ENCODE results near the gene CAPRIN1. TPM values are rescaled to one million over a fixed set of nuclear protein-coding genes. Genes with fewer than 3 reads are reported as not detected.

Gene CAPRIN1
- total and polyA plus RNA-seq, 2 of the 8 experiments (the other 6 are each of a cell fraction or from before 2014, with no cell fraction given) = 221 to 317 TPM

DNA sequence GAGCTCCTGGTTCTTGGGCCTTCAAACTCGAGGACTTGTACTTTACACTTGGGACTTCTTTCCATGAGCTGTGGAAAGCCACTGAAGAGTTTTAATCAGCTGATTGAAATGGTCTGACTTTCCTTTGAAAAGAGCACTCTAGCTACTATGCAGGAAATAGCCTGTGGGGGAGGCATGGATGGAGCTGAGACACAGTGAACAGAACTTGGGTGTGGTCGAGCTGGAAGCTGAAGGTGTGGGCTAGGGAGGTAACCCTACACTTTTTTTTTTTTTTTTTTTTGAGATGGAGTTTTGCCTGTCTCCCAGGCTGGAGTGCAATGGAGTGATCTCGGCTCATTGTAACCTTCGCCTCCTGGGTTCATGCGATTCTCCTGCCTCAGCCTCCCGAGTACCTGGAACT is 17.5 kb upstream of the CAPRIN1 start:
- H2AFZ ChIP-seq (ENCODE audit: low read length) = no peak overlapping the region
- no peak for TF ChIP-seq EP300 (IDR thresholded peaks at IDR 0.05; ENCODE audit: borderline replicate concordance in 1 of 2, low read depth in 2 of 2, low read length in 2 of 2)
- TF ChIP-seq CHD2 (IDR thresholded peaks at IDR 0.05; ENCODE audit: low read length) = no peak
- no peak for TF ChIP-seq TBP (IDR thresholded peaks at IDR 0.05; ENCODE audit: low read depth, low read length)
- no peak for TF ChIP-seq SP4 (IDR thresholded peaks at IDR 0.05; ENCODE audit: low read length)
- no peak for TF ChIP-seq BACH1 (IDR thresholded peaks at IDR 0.05; ENCODE audit: low read length)
- TF ChIP-seq POU5F1 (IDR thresholded peaks at IDR 0.05; ENCODE audit: low read depth, low read length) = no peak
- no peak for TF ChIP-seq CBX8 (IDR thresholded peaks at IDR 0.05; ENCODE audit: borderline replicate concordance, low read depth, low read length)
- TF ChIP-seq MAFK (IDR thresholded peaks at IDR 0.05; ENCODE audit: low read depth, low read length) = no peak
- no peak for TF ChIP-seq CTBP2 (IDR thresholded peaks at IDR 0.05; ENCODE audit: borderline replicate concordance, insufficient read depth, insufficient read length, low read length)
- TF ChIP-seq BCL11A (IDR thresholded peaks at IDR 0.05; ENCODE audit: low read depth in 2 of 2, low read length in 2 of 2) = no peak
- TF ChIP-seq TAF7 (optimal IDR thresholded peaks at IDR 0.05; ENCODE audit: borderline replicate concordance, low read depth, low read length) = no peak
- no peak for TF ChIP-seq GTF2F1 (IDR thresholded peaks at IDR 0.05; ENCODE audit: borderline replicate concordance, low read depth, low read length)
- no peak for TF ChIP-seq YY1 (IDR thresholded peaks at IDR 0.05; ENCODE audit: low read depth, low read length)
- no peak for TF ChIP-seq JUND (IDR thresholded peaks at IDR 0.05; ENCODE audit: low read length)
- no peak for TF ChIP-seq KDM1A (IDR thresholded peaks at IDR 0.05; ENCODE audit: borderline replicate concordance, low read length)
- TF ChIP-seq ZNF274 (IDR thresholded peaks at IDR 0.05; ENCODE audit: borderline replicate concordance, extremely low read depth, low read length) = no peak

More for the DNA sequence above, 17.5 kb upstream of the CAPRIN1 start:
- no peak overlapping the region for H3K4ac ChIP-seq (replicated peaks; ENCODE audit: insufficient read length, low read depth, low read length)
- H3K79me2 ChIP-seq (ENCODE audit: control insufficient read depth in 1 of 2, insufficient read depth in 2 of 2, low read length in 2 of 2) = no peaks in the 10 kb centered on the region
- H3K4me3 ChIP-seq (ENCODE audit: extremely low read depth in 1 of 4, insufficient read depth in 2 of 4, low read depth in 3 of 4, low read length in 4 of 4) = no peak overlapping the region
- no peaks in the 10 kb centered on the region for H3K9me3 ChIP-seq (ENCODE audit: insufficient read depth in 2 of 2, low read depth in 1 of 2, low read length in 1 of 2)
- H3K56ac ChIP-seq (replicated peaks; ENCODE audit: insufficient read length, low read depth, low read length) = no peak overlapping the region
- H2BK12ac ChIP-seq (ENCODE audit: low read depth, low read length) = no peak overlapping the region
- no peak overlapping the region for H2BK120ac ChIP-seq (replicated peaks; ENCODE audit: low read depth, low read length)
- H3K14ac ChIP-seq (ENCODE audit: insufficient read length) = no peak overlapping the region
- no peak overlapping the region for H4K5ac ChIP-seq (ENCODE audit: insufficient read length, low read depth, low read length)
- 93% methylated on average over 6 of the region's 6 CpGs; no CpG with 5 or more reads in 1 of the 2 experiments for WGBS, 2 experiments (ENCODE audit: extremely low coverage in 1 of 2, insufficient coverage in 1 of 2, insufficient read length in 1 of 2, insufficient replicate concordance in 2 of 2, low coverage in 1 of 2, low lambda C conversion rate in 2 of 2, missing lambda C conversion rate in 1 of 2)
- H4K8ac ChIP-seq (ENCODE audit: extremely low read depth, insufficient read depth, low read length) = no peak overlapping the region
- no peaks in the 10 kb centered on the region for H3K27me3 ChIP-seq (replicated peaks in 1 of 4; ENCODE audit: control insufficient read depth in 3 of 4, extremely low read depth in 1 of 4, insufficient read depth in 3 of 4, low read length in 3 of 4)
- no peak overlapping the region for H2BK15ac ChIP-seq (ENCODE audit: low read length)
- ChIA-PET CTCF (ENCODE audit: partially characterized antibody) (interaction anchor here (0.6 to 1.1 kb wide), 2 partner anchors 37 to 38 kb away, joined by 3 read pairs; no protein-coding TSS in a partner anchor), POLR2A (ENCODE audit: partially characterized antibody) (interaction anchor here (0.6 kb wide), 1 partner anchor 100 kb away, joined by 4 read pairs; no protein-coding TSS in a partner anchor)
- H4K20me1 ChIP-seq (replicated peaks in 1 of 2; ENCODE audit: control insufficient read depth in 1 of 2, insufficient read depth in 2 of 2, low read length in 2 of 2) = no peaks in the 10 kb centered on the region
- no peak overlapping the region for H3K27ac ChIP-seq (ENCODE audit: low read depth, low read length)
- FAIRE-seq (no peak), DNase-seq (ENCODE audit: low read depth in 1 of 2, low spot score in 2 of 2) (no peak)
- H3K18ac ChIP-seq (ENCODE audit: extremely low read depth, low read length) = no peak overlapping the region
- no peak overlapping the region for H4K91ac ChIP-seq (replicated peaks; ENCODE audit: insufficient read length, low read length)
- H3K4me1 ChIP-seq (replicated peaks in 1 of 4; ENCODE audit: control insufficient read depth in 3 of 4, insufficient read depth in 4 of 4, low read length in 3 of 4) = no peaks in the 10 kb centered on the region
- no peak overlapping the region for H3K4me2 ChIP-seq (ENCODE audit: insufficient read depth in 1 of 2, low read depth in 2 of 2, low read length in 2 of 2)
- no peak overlapping the region for H2AK5ac ChIP-seq (ENCODE audit: low read depth, low read length)
- H3K36me3 ChIP-seq (ENCODE audit: control insufficient read depth in 2 of 4, insufficient read depth in 4 of 4, low read length in 3 of 4) = no peaks in the 10 kb centered on the region
- H3K23me2 ChIP-seq (ENCODE audit: low read depth, low read length) = no peaks in the 10 kb centered on the region
- no peak overlapping the region for H3K23ac ChIP-seq (ENCODE audit: insufficient read length)
- H3K9ac ChIP-seq (replicated peaks in 1 of 4; ENCODE audit: extremely low read depth in 1 of 4, low read depth in 3 of 4, low read length in 3 of 4) = no peak overlapping the region
- H3K79me1 ChIP-seq (ENCODE audit: low read depth, low read length) = no peaks in the 10 kb centered on the region
- H2BK20ac ChIP-seq (ENCODE audit: low read length) = no peak overlapping the region
- no peak overlapping the region for H2BK5ac ChIP-seq (ENCODE audit: low read depth, low read length)
